ENCODE data around the gene ZNF888.

ZNF888 gene

GRCh38 chr19:52962394-52963246 lies 39.4 kb upstream of the ZNF888 start, which contains the start of gene ZNF816:
Gene ZNF816, minus strand, starts transcription at chr19:52962881. Its CDS starts 6,792 bp downstream, at chr19:52956089.
- H2AFZ ChIP-seq (ENCODE audit: low read length), result peak within 1 kb of the TSS; percentile 39
- peak within 1 kb of the TSS; percentile 90 for H3K9ac ChIP-seq (ENCODE audit: low read length)
- no peaks in the 10 kb centered on the region for H3K27me3 ChIP-seq (ENCODE audit: insufficient read depth, low read length)
- H3K9me3 ChIP-seq (ENCODE audit: low read length), result peaks cover 23% of the 10 kb centered on the region
- no peaks in the 10 kb centered on the region for H3K9me2 ChIP-seq (ENCODE audit: low read depth, low read length)
- peaks cover 19% of the 10 kb centered on the region for H3K4me1 ChIP-seq (ENCODE audit: insufficient read depth, low read length, severe bottlenecking)
- H3K79me2 ChIP-seq (ENCODE audit: insufficient read depth, low read length), result peaks cover 3% of the 10 kb centered on the region; the same call in 1 of the 2 replicates
- peak within 1 kb of the TSS; percentile 51 for H3K27ac ChIP-seq (ENCODE audit: low read depth, low read length, poor library complexity, severe bottlenecking)
- peak within 1 kb of the TSS; percentile 93 for H3K4me3 ChIP-seq (ENCODE audit: low read depth, low read length, poor library complexity, severe bottlenecking)
- H4K20me1 ChIP-seq (ENCODE audit: insufficient read depth, low read length), result no peaks in the 10 kb centered on the region
- peaks cover 33% of the 10 kb centered on the region for H3K36me3 ChIP-seq (ENCODE audit: insufficient read depth, low read length)
- peak within 1 kb of the TSS; percentile 80 for H3K4me2 ChIP-seq (ENCODE audit: low read length)
- TF ChIP-seq CTCF (IDR thresholded peaks at IDR 0.05; ENCODE audit: low read length), result no peak
- TF ChIP-seq EZH2 (IDR thresholded peaks at IDR 0.05; ENCODE audit: borderline replicate concordance, low read length), result no peak
- no peaks in the 10 kb centered on the region for H3F3A ChIP-seq (ENCODE audit: insufficient read depth, low read length)

GRCh38 chr19:52961981-52962380 lies 38.8 kb upstream of the ZNF888 start:
- H3K4me2 ChIP-seq (ENCODE audit: low read length), result peak overlapping the region; percentile 80
- H3K9ac ChIP-seq (ENCODE audit: low read length), result peak overlapping the region; percentile 90
- no peaks in the 10 kb centered on the region for H3F3A ChIP-seq (ENCODE audit: insufficient read depth, low read length)
- H3K79me2 ChIP-seq (ENCODE audit: insufficient read depth, low read length), result peaks cover 3% of the 10 kb centered on the region; the same call in 1 of the 2 replicates
- H3K36me3 ChIP-seq (ENCODE audit: insufficient read depth, low read length), result peaks cover 40% of the 10 kb centered on the region
- TF ChIP-seq CTCF (IDR thresholded peaks at IDR 0.05; ENCODE audit: low read length), result no peak
- TF ChIP-seq EZH2 (IDR thresholded peaks at IDR 0.05; ENCODE audit: borderline replicate concordance, low read length), result no peak
- H3K4me1 ChIP-seq (ENCODE audit: insufficient read depth, low read length, severe bottlenecking), result peaks cover 19% of the 10 kb centered on the region
- peak overlapping the region; percentile 51 for H3K27ac ChIP-seq (ENCODE audit: low read depth, low read length, poor library complexity, severe bottlenecking)
- H3K4me3 ChIP-seq (ENCODE audit: low read depth, low read length, poor library complexity, severe bottlenecking), result peak overlapping the region; percentile 93
- no peaks in the 10 kb centered on the region for H3K27me3 ChIP-seq (ENCODE audit: insufficient read depth, low read length)
- H3K9me3 ChIP-seq (ENCODE audit: low read length), result peaks cover 23% of the 10 kb centered on the region
- no peak overlapping the region for H2AFZ ChIP-seq (ENCODE audit: low read length)
- H3K9me2 ChIP-seq (ENCODE audit: low read depth, low read length), result no peaks in the 10 kb centered on the region
- H4K20me1 ChIP-seq (ENCODE audit: insufficient read depth, low read length), result no peaks in the 10 kb centered on the region

- H3K79me2 ChIP-seq (ENCODE audit: insufficient read depth, low read length), result peaks cover 3% of the 10 kb centered on the region; the same call in 1 of the 2 replicates
- H3K27ac ChIP-seq (ENCODE audit: low read depth, low read length, poor library complexity, severe bottlenecking), result no peak overlapping the region
- no peak overlapping the region for H3K4me3 ChIP-seq (ENCODE audit: low read depth, low read length, poor library complexity, severe bottlenecking)
- no peak overlapping the region for H3K4me2 ChIP-seq (ENCODE audit: low read length)
- H3K9me3 ChIP-seq (ENCODE audit: low read length), result peaks cover 29% of the 10 kb centered on the region
- H4K20me1 ChIP-seq (ENCODE audit: insufficient read depth, low read length), result no peaks in the 10 kb centered on the region
- no peak overlapping the region for H2AFZ ChIP-seq (ENCODE audit: low read length)
- H3K9ac ChIP-seq (ENCODE audit: low read length), result no peak overlapping the region
- peaks cover 62% of the 10 kb centered on the region for H3K36me3 ChIP-seq (ENCODE audit: insufficient read depth, low read length)
- no peaks in the 10 kb centered on the region for H3F3A ChIP-seq (ENCODE audit: insufficient read depth, low read length)
- H3K4me1 ChIP-seq (ENCODE audit: insufficient read depth, low read length, severe bottlenecking), result peaks cover 19% of the 10 kb centered on the region
- no peaks in the 10 kb centered on the region for H3K27me3 ChIP-seq (ENCODE audit: insufficient read depth, low read length)
- H3K9me2 ChIP-seq (ENCODE audit: low read depth, low read length), result no peaks in the 10 kb centered on the region
- no peak for TF ChIP-seq CTCF (IDR thresholded peaks at IDR 0.05; ENCODE audit: low read length)
- TF ChIP-seq EZH2 (IDR thresholded peaks at IDR 0.05; ENCODE audit: borderline replicate concordance, low read length), result no peak
Observed at GRCh38 chr19:52959613-52960295, 36.5 kb upstream of the ZNF888 start.

Data from OCI-LY1 (cell line).